Stimulated activated memory B cell treated with anti-CD40 and anti-IgM and Interleukin-4, amounts not matched to agents 10 μg/mL and 1 μg/mL and 100 μg/mL, for 72 hours (primary cell): ENCODE results near the gene FBXW11.

ENCODE experiments used
- ATAC-seq: fragments of 150-1000 bp; cut with Tn5 transposase; 2 replicates; pipeline ENCODE4 v1.10.0; 2021
- H3K27ac Mint-ChIP-seq: one replicate; pipeline ENCODE4 v1.8.0; 2022; ENCODE audit warnings: mild to moderate bottlenecking, mixed read lengths
- H3K27me3 Mint-ChIP-seq: one replicate; pipeline ENCODE4 v1.8.0; 2022; ENCODE audit warnings: mixed read lengths
- H3K36me3 Mint-ChIP-seq: one replicate; pipeline ENCODE4 v1.8.0; 2022; ENCODE audit warnings: mixed read lengths
- H3K4me1 Mint-ChIP-seq: one replicate; pipeline ENCODE4 v1.8.0; 2022; ENCODE audit warnings: mixed read lengths
- H3K4me3 Mint-ChIP-seq: one replicate; pipeline ENCODE4 v1.8.0; 2022; ENCODE audit warnings: mild to moderate bottlenecking, moderate library complexity, mixed read lengths
- H3K9me3 Mint-ChIP-seq: one replicate; pipeline ENCODE4 v1.8.0; 2022; ENCODE audit warnings: mixed read lengths

Gene FBXW11

DNA sequence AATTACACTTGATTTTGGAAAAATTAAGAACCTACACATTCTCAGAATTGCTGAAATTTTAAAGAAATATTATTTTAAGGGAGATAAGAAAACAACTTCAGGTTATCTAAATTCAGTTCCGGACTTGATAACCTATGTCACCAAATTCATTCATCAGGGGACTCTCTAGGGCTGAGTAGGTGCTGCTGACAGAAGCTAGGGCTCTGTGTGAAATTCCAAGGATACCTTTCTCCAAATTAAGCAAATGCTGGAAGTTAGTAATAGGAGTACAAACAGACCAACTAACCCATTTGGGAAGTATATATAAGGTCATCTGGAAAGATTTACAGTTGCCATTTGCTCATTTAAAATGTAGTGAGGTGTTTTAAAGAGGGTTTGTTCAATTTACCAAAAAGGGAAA, 136.5 kb downstream of the FBXW11 start:
- Mint-ChIP-seq H3K4me3 (no peak overlapping the region), H3K27ac (no peak overlapping the region), H3K9me3 (no peaks in the 10 kb centered on the region), H3K4me1 (no peaks in the 10 kb centered on the region), H3K36me3 (peaks cover 68% of the 10 kb centered on the region), H3K27me3 (no peaks in the 10 kb centered on the region)
- ATAC-seq = no peak

DNA sequence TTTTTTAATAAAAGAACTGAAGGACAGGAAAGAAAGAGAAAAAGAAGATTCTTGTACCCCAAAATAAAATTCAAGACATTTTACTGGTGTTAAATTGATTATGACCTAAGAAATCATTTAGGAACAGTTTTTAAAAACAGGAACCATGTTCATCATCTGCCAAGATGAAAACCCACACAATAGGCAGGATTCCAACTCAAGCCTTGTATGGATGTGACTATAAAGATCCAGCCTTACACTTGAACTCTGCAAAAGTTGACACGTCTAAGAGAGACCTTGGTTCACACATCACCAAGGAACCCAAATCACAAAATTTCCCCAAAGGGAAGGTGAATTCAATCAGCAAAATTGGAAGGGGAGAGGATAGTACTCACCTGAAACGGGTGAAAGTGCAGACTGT, 138.2 kb downstream of the FBXW11 start:
- no peak for ATAC-seq
- no peaks in the 10 kb centered on the region for H3K27me3 Mint-ChIP-seq

DNA sequence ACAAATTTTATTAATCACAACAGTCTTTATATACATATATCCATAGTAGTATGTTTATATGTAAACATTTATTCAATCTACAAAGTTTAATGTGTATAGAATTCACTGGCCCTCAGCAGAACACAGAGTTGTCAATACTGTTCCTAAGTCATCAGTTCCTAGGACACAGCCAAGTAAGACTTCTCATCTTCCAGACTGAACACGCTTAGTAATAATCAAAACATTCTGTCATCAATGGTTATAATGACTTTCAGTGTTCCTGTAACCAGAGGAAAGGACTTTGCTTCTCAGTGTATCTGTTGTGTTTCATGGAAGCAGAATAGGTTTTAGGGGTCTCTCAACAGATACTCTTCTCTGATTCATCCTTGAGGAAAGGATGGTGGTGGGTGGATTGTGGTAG, 138.7 kb downstream of the FBXW11 start:
- no peaks in the 10 kb centered on the region for H3K9me3 Mint-ChIP-seq
- H3K4me3 Mint-ChIP-seq = no peak overlapping the region
- peaks cover 68% of the 10 kb centered on the region for H3K36me3 Mint-ChIP-seq
- H3K27me3 Mint-ChIP-seq = no peaks in the 10 kb centered on the region
- ATAC-seq = no peak
- H3K4me1 Mint-ChIP-seq = no peaks in the 10 kb centered on the region
- no peak overlapping the region for H3K27ac Mint-ChIP-seq

More for the DNA sequence above, 138.2 kb downstream of the FBXW11 start:
- no peaks in the 10 kb centered on the region for H3K9me3 Mint-ChIP-seq
- no peak overlapping the region for H3K4me3 Mint-ChIP-seq
- H3K4me1 Mint-ChIP-seq = no peaks in the 10 kb centered on the region
- H3K36me3 Mint-ChIP-seq = peaks cover 67% of the 10 kb centered on the region
- no peak overlapping the region for H3K27ac Mint-ChIP-seq

DNA sequence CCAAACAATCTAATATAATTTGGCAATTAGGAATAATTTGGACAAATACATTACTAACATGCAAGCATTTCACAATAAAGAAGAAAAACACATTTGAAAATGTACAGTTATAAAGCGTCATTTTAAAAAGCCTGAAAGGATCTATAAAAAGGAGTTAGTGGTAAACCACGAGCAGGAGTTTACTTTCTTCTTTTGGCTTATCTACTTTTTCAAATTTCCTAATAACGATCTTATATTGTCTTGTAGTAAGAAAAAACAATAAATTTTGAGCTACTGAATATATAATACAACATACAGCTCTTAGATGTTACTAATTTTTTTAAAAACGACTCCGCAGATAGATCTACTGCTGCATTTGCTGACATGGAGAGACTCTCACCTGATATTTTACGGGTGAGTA, 141.0 kb downstream of the FBXW11 start:
- Mint-ChIP-seq H3K4me3 (no peak overlapping the region), H3K27me3 (no peaks in the 10 kb centered on the region), H3K4me1 (no peaks in the 10 kb centered on the region), H3K36me3 (peaks cover 55% of the 10 kb centered on the region), H3K9me3 (no peaks in the 10 kb centered on the region), H3K27ac (no peak overlapping the region)
- no peak for ATAC-seq

DNA sequence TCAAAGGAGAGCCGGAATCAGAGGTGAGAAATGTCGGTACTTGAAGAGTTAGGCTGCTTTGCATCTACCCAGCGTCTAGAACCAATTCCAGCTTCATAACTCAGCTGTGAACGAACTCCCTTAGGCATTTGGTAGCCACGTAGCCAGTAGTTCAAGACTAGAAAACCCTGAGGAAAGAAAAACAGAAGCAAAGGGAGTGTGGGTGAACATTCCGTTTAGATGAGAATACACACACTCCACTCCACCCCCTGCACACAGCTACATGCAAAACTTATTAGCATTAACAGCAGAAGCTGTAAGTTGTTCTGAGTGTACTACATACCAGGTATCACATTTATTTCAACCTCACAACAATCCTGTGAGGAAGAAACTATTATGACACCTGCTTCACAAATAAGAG, 142.5 kb downstream of the FBXW11 start:
- Mint-ChIP-seq H3K36me3 (peaks cover 62% of the 10 kb centered on the region), H3K4me3 (no peak overlapping the region)

DNA sequence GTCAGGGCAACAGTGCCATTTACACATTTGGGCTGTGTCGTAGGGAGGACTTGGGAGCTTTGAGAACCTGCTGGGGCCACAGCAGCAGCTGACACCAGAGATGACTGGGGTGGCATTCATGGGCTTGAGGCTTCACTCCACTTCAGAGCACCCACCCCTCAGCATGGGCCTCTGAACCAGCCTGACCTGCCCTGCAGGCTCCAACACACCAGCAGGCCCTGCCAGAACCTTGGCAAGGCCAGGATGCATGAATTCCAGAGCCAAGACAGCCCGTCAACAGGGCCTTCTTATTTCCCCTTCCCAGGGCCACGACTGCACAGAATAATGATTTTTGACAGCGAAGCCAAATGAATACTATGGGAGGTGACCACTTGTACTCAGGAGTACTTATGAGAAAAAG, 143.8 kb downstream of the FBXW11 start:
- Mint-ChIP-seq H3K9me3 (no peaks in the 10 kb centered on the region), H3K4me3 (no peak overlapping the region), H3K36me3 (peaks cover 64% of the 10 kb centered on the region), H3K4me1 (no peaks in the 10 kb centered on the region), H3K27ac (no peak overlapping the region), H3K27me3 (no peaks in the 10 kb centered on the region)
- no peak for ATAC-seq

More for the DNA sequence above, 142.5 kb downstream of the FBXW11 start:
- no peak for ATAC-seq
- Mint-ChIP-seq H3K4me1 (no peaks in the 10 kb centered on the region), H3K9me3 (no peaks in the 10 kb centered on the region), H3K27me3 (no peaks in the 10 kb centered on the region), H3K27ac (no peak overlapping the region)

DNA sequence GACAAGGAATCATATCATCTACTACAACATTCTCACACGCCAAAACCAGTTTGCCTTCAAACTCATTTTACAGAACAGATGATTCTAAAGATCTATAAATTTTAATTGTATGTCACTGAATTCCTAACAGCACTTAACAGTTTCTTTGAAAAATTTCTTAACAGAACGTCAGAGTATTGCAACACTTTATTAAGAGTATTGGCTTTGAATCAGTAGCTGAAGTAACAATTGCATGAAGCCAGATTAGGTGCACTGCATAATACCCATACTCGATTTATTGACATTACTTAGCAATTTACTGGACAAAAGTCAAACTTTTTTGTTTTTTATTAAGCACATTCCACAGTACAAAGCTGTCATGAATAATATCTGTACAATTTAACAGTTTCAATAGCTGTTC, 145.1 kb downstream of the FBXW11 start:
- no peak for ATAC-seq
- no peaks in the 10 kb centered on the region for H3K4me1 Mint-ChIP-seq

DNA sequence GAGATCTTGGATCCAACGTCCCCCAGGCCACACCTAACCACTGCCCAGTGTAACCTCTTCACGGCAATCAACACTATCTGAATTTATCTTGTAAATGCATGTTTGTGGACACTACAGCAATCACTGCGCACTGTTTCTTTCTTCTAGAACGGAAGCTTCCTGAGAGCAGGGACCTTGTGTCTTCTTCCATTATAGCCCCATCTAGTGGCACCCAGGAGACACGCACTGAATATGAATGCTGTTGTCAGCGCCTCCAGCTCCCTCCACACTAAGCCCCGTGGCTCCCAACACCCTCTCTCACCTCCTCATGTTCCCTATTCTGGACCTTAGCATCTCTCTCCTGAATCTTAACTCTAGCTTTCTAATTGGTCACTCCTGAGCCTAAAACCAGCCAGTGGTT, 148.1 kb downstream of the FBXW11 start:
- Mint-ChIP-seq H3K27ac (no peak overlapping the region), H3K27me3 (no peaks in the 10 kb centered on the region), H3K4me1 (no peaks in the 10 kb centered on the region), H3K9me3 (no peaks in the 10 kb centered on the region), H3K36me3 (peaks cover 67% of the 10 kb centered on the region), H3K4me3 (no peak overlapping the region)
- ATAC-seq = no peak

More for the DNA sequence above, 145.1 kb downstream of the FBXW11 start:
- H3K4me3 Mint-ChIP-seq = no peak overlapping the region
- H3K36me3 Mint-ChIP-seq = peaks cover 59% of the 10 kb centered on the region
- H3K27me3 Mint-ChIP-seq = no peaks in the 10 kb centered on the region
- H3K27ac Mint-ChIP-seq = no peak overlapping the region
- H3K9me3 Mint-ChIP-seq = no peaks in the 10 kb centered on the region

DNA sequence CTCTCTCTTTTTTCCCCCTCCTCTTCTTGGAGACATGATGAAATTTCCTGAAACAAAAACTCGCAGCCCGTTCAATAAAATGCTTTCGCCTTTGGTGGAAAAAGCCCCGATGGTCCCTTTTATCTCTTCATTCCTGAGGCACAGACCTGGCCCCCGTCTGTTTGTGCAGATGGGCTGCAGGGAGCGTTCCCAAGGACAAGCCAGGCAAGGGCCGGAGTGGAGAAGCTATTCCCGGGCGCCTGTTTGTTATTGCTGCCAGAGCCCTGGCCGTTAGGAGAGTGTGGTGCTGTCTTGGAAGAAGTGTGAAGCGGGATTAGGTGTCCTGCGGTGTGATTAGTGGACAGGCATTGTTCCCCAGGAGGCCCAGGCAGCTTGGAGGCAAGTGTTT, 149.0 kb downstream of the FBXW11 start:
- H3K27ac Mint-ChIP-seq = no peak overlapping the region
- no peak for ATAC-seq
- no peaks in the 10 kb centered on the region for H3K4me1 Mint-ChIP-seq
- H3K27me3 Mint-ChIP-seq = no peaks in the 10 kb centered on the region
- H3K9me3 Mint-ChIP-seq = no peaks in the 10 kb centered on the region
- no peak overlapping the region for H3K4me3 Mint-ChIP-seq
- peaks cover 63% of the 10 kb centered on the region for H3K36me3 Mint-ChIP-seq

DNA sequence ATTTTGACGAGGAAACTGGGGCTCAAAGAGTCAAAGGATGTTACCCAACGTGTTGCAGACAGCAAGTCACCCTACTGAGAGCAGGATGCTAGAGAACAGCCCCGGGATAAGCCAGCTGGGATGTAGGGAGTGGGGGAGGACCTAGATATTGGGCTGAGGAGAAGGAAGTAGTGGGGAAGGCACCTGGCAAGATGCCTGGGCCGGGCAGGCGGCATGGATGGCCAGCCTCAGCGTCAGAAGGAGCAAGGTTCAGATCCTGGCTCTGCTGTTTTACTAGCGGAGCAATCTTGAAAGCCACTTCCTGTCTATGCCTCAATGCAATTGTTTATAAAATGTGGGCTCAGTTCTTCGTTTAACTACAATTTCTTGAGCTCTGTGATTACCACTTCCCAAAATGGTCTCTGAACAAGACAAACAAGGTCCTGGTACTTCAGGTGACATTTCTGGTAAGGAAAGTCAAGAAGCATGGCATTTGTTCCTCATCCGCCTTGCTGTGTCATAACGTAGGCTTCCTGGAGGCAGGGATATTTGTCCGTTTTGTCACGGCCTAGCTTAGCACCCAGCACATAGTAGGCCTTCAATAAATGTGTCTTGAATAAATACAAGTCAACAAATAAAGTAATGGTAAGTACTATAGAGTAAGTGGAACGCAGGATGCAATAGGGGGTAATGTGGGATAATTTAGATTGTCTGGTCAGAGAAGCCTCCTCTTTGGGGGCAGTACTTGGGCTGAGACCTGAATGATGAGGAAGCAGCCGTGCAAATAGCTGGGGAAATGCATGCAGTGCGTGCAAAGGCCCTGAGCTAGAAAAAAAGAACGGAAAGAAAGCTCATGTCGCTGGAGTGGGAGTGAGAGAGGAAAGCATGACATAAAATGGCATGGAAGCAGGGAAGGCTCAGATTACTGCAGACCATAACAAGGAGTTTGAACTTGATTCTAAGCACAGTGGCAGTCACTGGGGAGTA, 150.4 kb downstream of the FBXW11 start:
- Mint-ChIP-seq H3K27ac (no peak overlapping the region), H3K4me3 (no peak overlapping the region)

DNA sequence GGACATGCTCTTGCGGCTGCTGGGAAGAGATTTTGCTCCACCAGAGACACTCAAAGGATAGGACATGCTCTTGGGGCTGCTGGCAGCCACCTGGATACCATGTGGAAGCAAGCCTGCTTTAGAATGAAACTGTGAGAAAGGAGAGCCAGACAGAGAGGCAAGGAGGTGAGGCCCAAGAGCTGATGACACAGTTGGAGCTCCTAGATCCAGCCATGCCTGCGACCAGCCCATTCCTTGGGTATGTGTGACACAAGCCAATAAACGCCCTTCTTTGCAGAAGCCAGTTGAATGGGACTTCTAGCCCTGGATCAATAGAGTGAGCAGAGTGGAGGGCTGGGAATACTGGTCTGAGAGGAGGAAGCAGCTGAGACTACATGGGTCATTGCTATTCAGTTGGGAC, 151.2 kb downstream of the FBXW11 start:
- Mint-ChIP-seq H3K4me3 (no peak overlapping the region), H3K36me3 (peaks cover 53% of the 10 kb centered on the region), H3K9me3 (no peaks in the 10 kb centered on the region), H3K27ac (no peak overlapping the region), H3K4me1 (no peaks in the 10 kb centered on the region), H3K27me3 (no peaks in the 10 kb centered on the region)
- no peak for ATAC-seq

More for the DNA sequence above, 150.4 kb downstream of the FBXW11 start:
- Mint-ChIP-seq H3K9me3 (no peaks in the 10 kb centered on the region), H3K27me3 (no peaks in the 10 kb centered on the region), H3K4me1 (no peaks in the 10 kb centered on the region), H3K36me3 (peaks cover 61% of the 10 kb centered on the region)
- no peak for ATAC-seq

DNA sequence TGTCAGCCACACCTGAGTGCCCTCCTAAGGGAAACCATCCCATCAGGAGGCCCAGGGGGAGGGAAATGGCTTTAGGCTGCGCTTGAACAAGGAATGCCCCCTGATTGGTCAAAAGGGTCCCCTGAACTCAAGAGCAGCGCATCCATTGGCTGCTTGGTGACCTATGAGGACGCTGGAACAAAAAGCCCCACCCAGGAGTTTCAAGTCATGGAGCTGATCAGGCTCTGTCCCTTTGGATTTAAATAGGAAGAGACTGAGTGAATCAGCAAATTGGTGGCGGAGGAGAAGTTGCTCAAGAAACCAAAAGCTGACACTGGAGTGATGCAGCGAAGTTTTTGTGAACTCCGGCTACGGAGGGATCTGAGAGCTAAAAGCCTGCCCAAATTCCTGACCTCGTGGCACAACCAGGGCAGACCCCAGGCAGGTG, 154.2 kb downstream of the FBXW11 start:
- Mint-ChIP-seq H3K27me3 (no peaks in the 10 kb centered on the region), H3K9me3 (no peaks in the 10 kb centered on the region), H3K4me1 (no peaks in the 10 kb centered on the region), H3K4me3 (no peak overlapping the region), H3K27ac (no peak overlapping the region), H3K36me3 (peaks cover 52% of the 10 kb centered on the region)
- no peak for ATAC-seq

DNA sequence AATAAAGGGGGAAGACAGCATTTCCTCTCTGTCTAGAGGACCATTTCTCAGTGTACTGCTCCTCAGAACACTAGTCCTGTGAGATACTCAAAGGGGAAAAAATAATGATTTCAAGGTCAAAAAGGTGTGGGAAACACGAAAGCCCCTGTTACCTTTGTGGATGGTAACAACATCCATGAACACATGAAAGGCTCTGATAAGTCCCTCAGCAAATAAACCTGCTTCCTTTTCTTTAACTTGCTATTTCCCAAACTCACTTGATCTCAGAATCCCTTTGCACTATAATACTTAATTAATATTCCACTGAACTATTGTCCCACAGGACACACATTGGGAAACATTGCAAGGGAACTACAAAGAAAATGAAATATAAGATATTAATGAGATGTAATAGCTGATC, 155.2 kb downstream of the FBXW11 start:
- Mint-ChIP-seq H3K4me1 (no peaks in the 10 kb centered on the region), H3K36me3 (peaks cover 46% of the 10 kb centered on the region), H3K27me3 (no peaks in the 10 kb centered on the region), H3K27ac (no peak overlapping the region), H3K9me3 (no peaks in the 10 kb centered on the region), H3K4me3 (no peak overlapping the region)
- no peak for ATAC-seq

DNA sequence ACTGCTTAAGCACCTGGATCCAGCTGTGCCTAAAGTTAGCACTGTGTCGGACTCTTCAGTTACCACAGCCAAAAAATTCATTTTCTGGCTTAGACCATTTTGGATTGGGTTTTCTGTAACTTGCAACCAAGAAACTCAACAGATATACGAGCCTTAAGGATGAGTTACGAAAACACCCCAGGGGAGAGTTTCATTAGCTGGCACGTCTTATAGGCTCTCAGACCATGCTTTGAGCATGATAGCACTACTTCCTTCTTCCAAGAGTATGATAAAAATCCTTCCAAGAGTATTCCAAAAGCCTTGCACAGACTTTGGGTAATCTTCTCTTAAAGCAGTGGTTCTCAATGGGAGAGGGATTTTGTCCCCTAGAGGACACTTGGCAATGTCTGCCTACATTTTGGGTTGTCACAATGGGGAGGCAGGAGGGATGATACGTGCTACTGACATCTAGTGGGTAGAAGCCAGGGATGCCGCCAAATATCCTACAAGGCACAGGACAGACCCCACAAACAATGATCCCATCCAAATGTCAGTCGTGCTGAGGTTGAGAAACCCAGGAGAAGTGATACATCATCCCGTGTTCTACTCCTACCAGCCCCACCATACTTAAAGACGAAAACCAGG, 156.0 kb downstream of the FBXW11 start:
- no peaks in the 10 kb centered on the region for H3K27me3 Mint-ChIP-seq
- H3K4me3 Mint-ChIP-seq = no peak overlapping the region
- no peak overlapping the region for H3K27ac Mint-ChIP-seq
- peaks cover 39% of the 10 kb centered on the region for H3K36me3 Mint-ChIP-seq
- H3K9me3 Mint-ChIP-seq = no peaks in the 10 kb centered on the region
- no peaks in the 10 kb centered on the region for H3K4me1 Mint-ChIP-seq
- no peak for ATAC-seq

DNA sequence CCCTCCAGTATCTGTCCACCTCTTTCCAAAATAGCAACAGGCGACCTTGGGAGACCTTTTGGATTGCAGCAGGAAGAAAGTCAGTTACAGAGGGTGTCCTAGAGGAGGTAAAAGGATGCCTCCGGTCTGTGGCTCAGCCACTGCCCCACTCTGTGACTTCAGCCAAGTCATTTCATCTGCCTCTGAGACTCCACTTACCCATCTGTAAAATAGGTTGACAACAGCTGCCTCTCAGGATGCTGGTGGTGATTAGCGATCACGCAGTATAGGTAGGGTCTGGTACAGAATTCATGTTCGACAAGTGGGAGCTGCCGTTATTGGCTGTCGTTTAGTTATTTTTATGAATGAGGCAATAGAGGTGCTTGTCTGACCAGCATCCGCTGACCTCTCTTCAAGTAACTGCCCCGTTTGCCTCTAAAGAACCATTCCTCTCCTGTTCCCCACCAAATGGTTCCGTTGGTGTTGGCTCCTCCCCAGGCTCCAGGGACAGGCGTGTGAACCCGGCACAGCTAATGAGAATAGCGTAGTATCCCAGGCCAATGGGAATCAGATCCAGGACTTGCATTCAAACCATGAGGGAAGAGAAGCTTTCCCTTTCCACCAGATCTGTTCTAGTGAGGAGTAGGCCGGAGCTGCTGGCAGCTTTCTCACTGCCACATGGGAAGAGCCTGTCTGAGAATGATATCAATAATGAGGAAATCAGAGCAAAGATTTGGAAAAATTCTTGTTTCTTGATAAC, 156.7 kb downstream of the FBXW11 start:
- ATAC-seq = no peak
- no peak overlapping the region for H3K4me3 Mint-ChIP-seq

More for the DNA sequence above, 156.7 kb downstream of the FBXW11 start:
- Mint-ChIP-seq H3K27ac (no peak overlapping the region), H3K9me3 (no peaks in the 10 kb centered on the region), H3K4me1 (no peaks in the 10 kb centered on the region), H3K36me3 (peaks cover 33% of the 10 kb centered on the region), H3K27me3 (no peaks in the 10 kb centered on the region)
